Right cardiac atrium (tissue), 5 donors: ENCODE data around the gene ZEB1. TPM values are rescaled to one million over a fixed set of nuclear protein-coding genes. Genes with fewer than 3 reads are reported as not detected.
"Not testable (repeated sequence)": the region's sequence is repeated elsewhere in the genome, so short reads cannot be mapped to it uniquely, and the experiment has no call there.

ENCODE experiments used
- ATAC-seq, 2 donors: fragments of 200-7000 bp; cut with Tn5 transposase; one replicate each; pipeline versions ENCODE4 v1.8.0 to v1.9.1; 2020; ENCODE audit warnings: moderate library complexity in 2 of 2, mild to moderate bottlenecking in 1 of 2
- DNase-seq, 3 donors: peaks; one replicate each; pipeline ENCODE4 v3.0.0-alpha.2; 2020
- H3K27ac ChIP-seq: one replicate; pipeline ENCODE4 v1.5.1; 2013; ENCODE audit warnings: mild to moderate bottlenecking, low read length, control low read depth, moderate library complexity
- H3K27me3 ChIP-seq: one replicate; pipeline ENCODE4 v1.6.1; 2013; ENCODE audit not compliant: control insufficient read depth, insufficient read depth
- H3K4me1 ChIP-seq: one replicate; pipeline ENCODE4 v1.6.1; 2013; ENCODE audit warnings: low read length; ENCODE audit not compliant: control insufficient read depth, insufficient read depth
- H3K4me3 ChIP-seq: one replicate; pipeline ENCODE4 v1.5.1; 2013; ENCODE audit warnings: low read length, control low read depth
- H3K9me3 ChIP-seq: one replicate; pipeline ENCODE4 v1.6.1; 2013; ENCODE audit warnings: low read length; ENCODE audit not compliant: control insufficient read depth
- WGBS: extraction: QIAGEN DNeasy Blood & Tissue Kit; methylation state at CpG from one replicate; pipeline ENCODE4 v1.1.7; 2013; 5-methylcytosine and 5-hydroxymethylcytosine counted together
- intact Hi-C, 4 donors: fragments of 100-400 bp; cut with DNase I; formaldehyde crosslinking; loops; one replicate each; pipeline versions ENCODE4 v1.11.0 to v1.14.0; 2022 to 2023
- polyA plus RNA-seq: library from polyadenylated mRNA; stranded (reverse); fragments of 200-250 nt; gene quantifications from one replicate; pipeline ENCODE4 v1.2.3, GENCODE V29; 2013
- total RNA-seq, 4 donors: library from RNA; stranded (reverse); fragmentation: NEBNext Ultra II Directional; extraction: Animal tissue kit (Norgen Biotek cat#: 25700); gene quantifications; one replicate each; pipeline ENCODE4 v1.2.1, GENCODE V29; 2021
- donor health status: healthy with polysubstance abuse.
- donor health status: DM: no; HTN: yes; CAD: no.
- donor health status: DM: no; HTN: no; CAD: no.
- donor health status: DM: no; HTN: yes; CAD: no; lungs with severe emphysema.
- donor health status: DM: yes; HTN: yes; CAD: no.

The ZEB1 gene
- total and polyA plus RNA-seq, 5 donors: 13.9 to 72.8 (median 67.0) TPM

GRCh38 chr10:31346953-31347352 lies 27.9 kb downstream of the ZEB1 start:
- 76% methylated on average over 1 of the region's 1 CpG for WGBS

GRCh38 chr10:31347705-31348104 lies 28.7 kb downstream of the ZEB1 start:
- no peaks in the 10 kb centered on the region for H3K9me3 ChIP-seq
- H3K4me1 ChIP-seq: peaks cover 3% of the 10 kb centered on the region
- ATAC-seq (no peak), DNase-seq (no peak)
- no peaks in the 10 kb centered on the region for H3K27me3 ChIP-seq
- H3K4me3 ChIP-seq: no peak overlapping the region
- intact Hi-C loops: no loop called here
- H3K27ac ChIP-seq: no peak overlapping the region

More at GRCh38 chr10:31346953-31347352, 27.9 kb downstream of the ZEB1 start:
- Histone ChIP-seq H3K9me3 (no peaks in the 10 kb centered on the region), H3K27me3 (no peaks in the 10 kb centered on the region), H3K27ac (no peak overlapping the region), H3K4me3 (no peak overlapping the region), H3K4me1 (peaks cover 3% of the 10 kb centered on the region)
- intact Hi-C loops: no loop called here
- DNase-seq (no peak), ATAC-seq (no peak)

- WGBS: 89% methylated on average over 1 of the region's 1 CpG
- H3K4me3 ChIP-seq: no peak overlapping the region
- no peaks in the 10 kb centered on the region for H3K9me3 ChIP-seq
- DNase-seq: no peak
- ATAC-seq: no peak
- H3K27ac ChIP-seq: no peak overlapping the region
- H3K27me3 ChIP-seq: no peaks in the 10 kb centered on the region
- intact Hi-C loops: no loop called here
- peaks cover 1% of the 10 kb centered on the region for H3K4me1 ChIP-seq
These were observed 31.9 kb downstream of the ZEB1 start for GRCh38 chr10:31350891-31351290.

GRCh38 chr10:31352436-31353226 lies 33.6 kb downstream of the ZEB1 start:
- Histone ChIP-seq H3K4me3 (no peak overlapping the region), H3K9me3 (no peaks in the 10 kb centered on the region), H3K4me1 (no peaks in the 10 kb centered on the region), H3K27ac (no peak overlapping the region), H3K27me3 (no peaks in the 10 kb centered on the region)
- 93% methylated on average over 2 of the region's 2 CpGs for WGBS
- ATAC-seq (no peak), DNase-seq (no peak)
- intact Hi-C loops: no loop called here

GRCh38 chr10:31353574-31353973 lies 34.6 kb downstream of the ZEB1 start:
- Histone ChIP-seq H3K27ac (no peak overlapping the region), H3K4me1 (no peaks in the 10 kb centered on the region)
- ATAC-seq: no peak

GRCh38 chr10:31358688-31359330 lies 39.8 kb downstream of the ZEB1 start:
- H3K4me3 ChIP-seq: no peak overlapping the region
- 49% methylated on average over 1 of the region's 1 CpG for WGBS
- H3K27ac ChIP-seq: no peak overlapping the region

More at GRCh38 chr10:31353574-31353973, 34.6 kb downstream of the ZEB1 start:
- Histone ChIP-seq H3K27me3 (no peaks in the 10 kb centered on the region), H3K9me3 (no peaks in the 10 kb centered on the region), H3K4me3 (no peak overlapping the region)
- no peak for DNase-seq
- intact Hi-C loops: no loop called here

GRCh38 chr10:31359979-31360378 lies 41.0 kb downstream of the ZEB1 start:
- H3K9me3 ChIP-seq: no peaks in the 10 kb centered on the region
- ATAC-seq (no peak), DNase-seq (no peak)
- H3K4me1 ChIP-seq: no peaks in the 10 kb centered on the region
- H3K27ac ChIP-seq: no peak overlapping the region
- no peaks in the 10 kb centered on the region for H3K27me3 ChIP-seq
- no peak overlapping the region for H3K4me3 ChIP-seq
- WGBS: 86% methylated on average over 1 of the region's 1 CpG
- intact Hi-C loops: no loop called here

More at GRCh38 chr10:31358688-31359330, 39.8 kb downstream of the ZEB1 start:
- intact Hi-C loops: no loop called here
- DNase-seq: no peak
- no peaks in the 10 kb centered on the region for H3K27me3 ChIP-seq
- no peak for ATAC-seq
- H3K4me1 ChIP-seq: no peaks in the 10 kb centered on the region
- H3K9me3 ChIP-seq: no peaks in the 10 kb centered on the region

GRCh38 chr10:31361475-31361874 lies 42.5 kb downstream of the ZEB1 start:
- H3K4me3 ChIP-seq, H3K9me3 ChIP-seq, ATAC-seq, intact Hi-C loops, H3K27me3 ChIP-seq, H3K27ac ChIP-seq, H3K4me1 ChIP-seq: not testable (repeated sequence)
- WGBS: 98% methylated on average over 15 of the region's 15 CpGs
- DNase-seq: peak in 1 of 3 donors; percentile 31

GRCh38 chr10:31362023-31362641 lies 43.1 kb downstream of the ZEB1 start:
- intact Hi-C loops: no loop called here
- H3K9me3 ChIP-seq: no peaks in the 10 kb centered on the region
- no peak overlapping the region for H3K4me3 ChIP-seq
- no peak for ATAC-seq
- 97% methylated on average over 44 of the region's 44 CpGs for WGBS
- no peak overlapping the region for H3K27ac ChIP-seq
- peak; percentile 9 to 48 (median 40) for DNase-seq
- no peaks in the 10 kb centered on the region for H3K4me1 ChIP-seq
- H3K27me3 ChIP-seq: no peaks in the 10 kb centered on the region

GRCh38 chr10:31363696-31364095 lies 44.7 kb downstream of the ZEB1 start:
- H3K9me3 ChIP-seq, H3K4me3 ChIP-seq, H3K27ac ChIP-seq, H3K4me1 ChIP-seq, H3K27me3 ChIP-seq, ATAC-seq, intact Hi-C loops: not testable (repeated sequence)
- WGBS: 97% methylated on average over 19 of the region's 19 CpGs
- DNase-seq: peak in 1 of 3 donors; percentile 14

GRCh38 chr10:31364238-31364637 lies 45.2 kb downstream of the ZEB1 start:
- H3K4me3 ChIP-seq, H3K27me3 ChIP-seq, intact Hi-C loops, H3K9me3 ChIP-seq, H3K4me1 ChIP-seq, H3K27ac ChIP-seq, ATAC-seq: not testable (repeated sequence)
- WGBS: 96% methylated on average over 13 of the region's 13 CpGs
- peak; percentile 9 to 41 (median 29) for DNase-seq
